ENCODE data around the gene GCG. TPM values are rescaled to one million over a fixed set of nuclear protein-coding genes. Genes with fewer than 3 reads are reported as not detected.

GCG gene
- total and polyA plus RNA-seq, 2 of the 8 experiments (the other 6 are each of a cell fraction or from before 2014, with no cell fraction given) = not detected

DNA sequence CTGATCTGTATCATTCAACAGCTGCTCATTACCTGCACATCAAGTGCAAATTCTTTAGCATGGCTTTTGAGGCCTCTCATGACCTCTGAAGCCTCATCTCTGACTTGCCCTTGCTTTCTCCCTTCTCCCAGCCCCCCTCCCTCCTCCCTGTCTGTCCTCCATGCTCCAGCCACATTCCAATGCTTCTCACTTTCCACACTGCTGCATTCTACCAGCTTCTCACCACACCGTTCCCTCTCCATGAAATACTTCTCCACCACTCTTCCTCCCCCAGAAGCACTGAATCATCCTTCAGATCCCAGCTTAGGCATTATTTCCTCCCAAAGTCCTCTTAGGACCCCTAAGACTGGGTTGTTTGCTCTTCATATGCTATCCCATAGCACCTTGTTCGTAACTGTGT lies 26.9 kb downstream of the GCG start:
- no peaks in the 10 kb centered on the region for H3K9me3 ChIP-seq (ENCODE audit: insufficient read depth in 2 of 2, low read depth in 1 of 2, low read length in 1 of 2)
- H3K9ac ChIP-seq (replicated peaks in 1 of 4; ENCODE audit: extremely low read depth in 1 of 4, low read depth in 3 of 4, low read length in 3 of 4) = no peak overlapping the region
- no peak overlapping the region for H3K27ac ChIP-seq (ENCODE audit: low read depth, low read length)
- no peak overlapping the region for H4K5ac ChIP-seq (ENCODE audit: insufficient read length, low read depth, low read length)
- H3K36me3 ChIP-seq (ENCODE audit: control insufficient read depth in 2 of 4, insufficient read depth in 4 of 4, low read length in 3 of 4) = no peaks in the 10 kb centered on the region
- H2BK20ac ChIP-seq (ENCODE audit: low read length) = no peak overlapping the region
- no peak overlapping the region for H3K4me2 ChIP-seq (ENCODE audit: insufficient read depth in 1 of 2, low read depth in 2 of 2, low read length in 2 of 2)
- no peak overlapping the region for H3K14ac ChIP-seq (ENCODE audit: insufficient read length)
- no peak overlapping the region for H3K18ac ChIP-seq (ENCODE audit: extremely low read depth, low read length)
- ChIA-PET CTCF (ENCODE audit: partially characterized antibody) (interaction anchor here (0.7 to 4.6 kb wide), 37 partner anchors 8 to 554 kb away, joined by 3 to 27 read pairs (median 5); partner anchors contain the start of gene DPP4), POLR2A (ENCODE audit: partially characterized antibody) (interaction anchor here (0.6 kb wide), 1 partner anchor 324 kb away, joined by 4 read pairs; no protein-coding TSS in a partner anchor)
- H2BK15ac ChIP-seq (ENCODE audit: low read length) = no peak overlapping the region
- H2BK120ac ChIP-seq (replicated peaks; ENCODE audit: low read depth, low read length) = no peak overlapping the region
- no peak overlapping the region for H2BK12ac ChIP-seq (ENCODE audit: low read depth, low read length)
- H2BK5ac ChIP-seq (ENCODE audit: low read depth, low read length) = no peak overlapping the region
- peak overlapping the region; percentile 98; the same call in 1 of the 2 replicates for H2AFZ ChIP-seq (ENCODE audit: low read length)
- WGBS, 2 experiments (ENCODE audit: extremely low coverage in 1 of 2, insufficient coverage in 1 of 2, insufficient read length in 1 of 2, insufficient replicate concordance in 2 of 2, low coverage in 1 of 2, low lambda C conversion rate in 2 of 2, missing lambda C conversion rate in 1 of 2) = 86% methylated on average over 2 of the region's 2 CpGs; no CpG with 5 or more reads in 1 of the 2 experiments
- no peak overlapping the region for H3K23ac ChIP-seq (ENCODE audit: insufficient read length)
- no peak for TF ChIP-seq POU5F1 (IDR thresholded peaks at IDR 0.05; ENCODE audit: low read depth, low read length)
- 0 out of 2 replicates have a peak, but pooled peaks have one; percentile 7 for TF ChIP-seq TEAD4 (IDR thresholded peaks at IDR 0.05; ENCODE audit: low read depth, low read length)
- no peaks in the 10 kb centered on the region for H3K4me1 ChIP-seq (replicated peaks in 1 of 4; ENCODE audit: control insufficient read depth in 3 of 4, insufficient read depth in 4 of 4, low read length in 3 of 4)
- no peak overlapping the region for H3K56ac ChIP-seq (replicated peaks; ENCODE audit: insufficient read length, low read depth, low read length)
- no peak overlapping the region for H3K4me3 ChIP-seq (ENCODE audit: extremely low read depth in 1 of 4, insufficient read depth in 2 of 4, low read depth in 3 of 4, low read length in 4 of 4)
- FAIRE-seq (no peak), DNase-seq (ENCODE audit: low read depth in 1 of 2, low spot score in 2 of 2) (no peak)
- no peak overlapping the region for H2AK5ac ChIP-seq (ENCODE audit: low read depth, low read length)
- no peaks in the 10 kb centered on the region for H3K79me1 ChIP-seq (ENCODE audit: low read depth, low read length)
- no peaks in the 10 kb centered on the region; the same call in 1 of the 2 replicates for H3K23me2 ChIP-seq (ENCODE audit: low read depth, low read length)
- H4K8ac ChIP-seq (ENCODE audit: extremely low read depth, insufficient read depth, low read length) = no peak overlapping the region
- no peaks in the 10 kb centered on the region for H3K27me3 ChIP-seq (replicated peaks in 1 of 4; ENCODE audit: control insufficient read depth in 3 of 4, extremely low read depth in 1 of 4, insufficient read depth in 3 of 4, low read length in 3 of 4)
- no peak overlapping the region for H4K91ac ChIP-seq (replicated peaks; ENCODE audit: insufficient read length, low read length)
- H3K79me2 ChIP-seq (ENCODE audit: control insufficient read depth in 1 of 2, insufficient read depth in 2 of 2, low read length in 2 of 2) = no peaks in the 10 kb centered on the region
- H4K20me1 ChIP-seq (replicated peaks in 1 of 2; ENCODE audit: control insufficient read depth in 1 of 2, insufficient read depth in 2 of 2, low read length in 2 of 2) = no peaks in the 10 kb centered on the region
- H3K4ac ChIP-seq (replicated peaks; ENCODE audit: insufficient read length, low read depth, low read length) = no peak overlapping the region

All from H1 (cell line).